ENCODE results near the gene AGO3. TPM values are rescaled to one million over a fixed set of nuclear protein-coding genes. Genes with fewer than 3 reads are reported as not detected.
"Not testable (repeated sequence)": the region's sequence is repeated elsewhere in the genome, so short reads cannot be mapped to it uniquely, and the experiment has no call there.

Gene AGO3
- total RNA-seq, 2 experiments from 2014 or later = 31.3 to 34.5 TPM

DNA sequence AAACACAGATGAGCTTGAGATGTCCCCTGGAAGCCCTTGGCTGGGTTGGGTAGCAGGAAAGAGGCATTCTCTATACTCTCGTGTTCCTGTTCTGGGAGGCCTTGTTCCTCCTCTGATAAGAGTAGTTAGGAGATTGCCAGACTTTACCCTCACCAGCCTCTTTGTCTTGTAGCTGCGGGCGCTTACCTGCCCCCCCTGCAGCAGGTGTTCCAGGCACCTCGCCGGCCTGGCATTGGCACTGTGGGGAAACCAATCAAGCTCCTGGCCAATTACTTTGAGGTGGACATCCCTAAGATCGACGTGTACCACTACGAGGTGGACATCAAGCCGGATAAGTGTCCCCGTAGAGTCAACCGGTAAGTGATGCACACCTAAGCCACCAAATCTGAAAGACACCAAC, 42.6 kb upstream of the AGO3 start:
- H3K27ac ChIP-seq (ENCODE audit: low read depth in 1 of 2, low read length in 2 of 2) = no peak overlapping the region
- no peak overlapping the region for H3K4me3 ChIP-seq (ENCODE audit: low read length)
- peaks cover 42% of the 10 kb centered on the region for H3K36me3 Mint-ChIP-seq (ENCODE audit: low read depth)
- H3K4me1 ChIP-seq (ENCODE audit: insufficient read depth, low read length) = peaks cover 33% of the 10 kb centered on the region
- H3K27ac Mint-ChIP-seq = no peak overlapping the region
- H3K36me3 ChIP-seq (ENCODE audit: insufficient read depth, low read length) = peaks cover 34% of the 10 kb centered on the region
- intact Hi-C loops (cut with DNase I, micrococcal nuclease) = no loop called here
- ChIA-PET CTCF (no interaction called here), POLR2A (no interaction called here)
- peaks cover 44% of the 10 kb centered on the region for H3K4me1 Mint-ChIP-seq (ENCODE audit: low read depth)
- H3K4me3 Mint-ChIP-seq = no peak overlapping the region
- TF ChIP-seq, protein P1, sequence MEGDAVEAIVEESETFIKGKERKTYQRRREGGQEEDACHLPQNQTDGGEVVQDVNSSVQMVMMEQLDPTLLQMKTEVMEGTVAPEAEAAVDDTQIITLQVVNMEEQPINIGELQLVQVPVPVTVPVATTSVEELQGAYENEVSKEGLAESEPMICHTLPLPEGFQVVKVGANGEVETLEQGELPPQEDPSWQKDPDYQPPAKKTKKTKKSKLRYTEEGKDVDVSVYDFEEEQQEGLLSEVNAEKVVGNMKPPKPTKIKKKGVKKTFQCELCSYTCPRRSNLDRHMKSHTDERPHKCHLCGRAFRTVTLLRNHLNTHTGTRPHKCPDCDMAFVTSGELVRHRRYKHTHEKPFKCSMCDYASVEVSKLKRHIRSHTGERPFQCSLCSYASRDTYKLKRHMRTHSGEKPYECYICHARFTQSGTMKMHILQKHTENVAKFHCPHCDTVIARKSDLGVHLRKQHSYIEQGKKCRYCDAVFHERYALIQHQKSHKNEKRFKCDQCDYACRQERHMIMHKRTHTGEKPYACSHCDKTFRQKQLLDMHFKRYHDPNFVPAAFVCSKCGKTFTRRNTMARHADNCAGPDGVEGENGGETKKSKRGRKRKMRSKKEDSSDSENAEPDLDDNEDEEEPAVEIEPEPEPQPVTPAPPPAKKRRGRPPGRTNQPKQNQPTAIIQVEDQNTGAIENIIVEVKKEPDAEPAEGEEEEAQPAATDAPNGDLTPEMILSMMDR (IDR thresholded peaks at IDR 0.05) = no peak
- H3K9me3 ChIP-seq (ENCODE audit: control insufficient read depth in 1 of 2, insufficient read depth in 1 of 2, low read length in 2 of 2) = no peaks in the 10 kb centered on the region
- no peaks in the 10 kb centered on the region for H3K9me3 Mint-ChIP-seq
- ATAC-seq (ENCODE audit: poor library complexity) = no peak
- H3K27me3 ChIP-seq (ENCODE audit: control insufficient read depth in 1 of 2, insufficient read depth in 2 of 2, low read length in 2 of 2) = no peaks in the 10 kb centered on the region
- no peaks in the 10 kb centered on the region for H3K27me3 Mint-ChIP-seq
- no peak for DNase-seq

DNA sequence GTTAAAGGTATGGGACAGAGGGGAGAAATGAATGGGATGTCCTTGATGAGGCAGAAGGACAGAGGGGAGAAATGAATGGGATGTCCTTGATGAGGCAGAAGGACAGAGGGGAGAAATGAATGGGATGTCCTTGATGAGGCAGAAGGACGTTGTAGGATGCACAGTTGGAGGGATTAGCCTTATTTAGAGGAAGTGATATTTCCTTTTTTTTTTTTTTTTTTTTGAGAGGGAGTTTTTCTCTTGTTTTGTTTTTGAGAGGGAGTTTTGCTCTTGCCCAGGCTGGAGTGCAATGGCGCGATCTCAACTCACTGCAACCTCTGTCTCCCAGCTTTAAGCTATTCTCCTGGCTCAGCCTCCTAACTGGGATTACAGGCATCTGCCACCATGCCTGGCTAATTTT, 41.9 kb upstream of the AGO3 start:
- DNase-seq; intact Hi-C loops (cut with DNase I, micrococcal nuclease); CTCF ChIA-PET; H3K4me3 Mint-ChIP-seq; H3K9me3 Mint-ChIP-seq; H3K4me3 ChIP-seq (ENCODE audit: low read length); H3K27ac Mint-ChIP-seq; ATAC-seq (ENCODE audit: poor library complexity); H3K27me3 ChIP-seq (ENCODE audit: control insufficient read depth in 1 of 2, insufficient read depth in 2 of 2, low read length in 2 of 2); H3K9me3 ChIP-seq (ENCODE audit: control insufficient read depth in 1 of 2, insufficient read depth in 1 of 2, low read length in 2 of 2); H3K27me3 Mint-ChIP-seq; H3K27ac ChIP-seq (ENCODE audit: low read depth in 1 of 2, low read length in 2 of 2): not testable (repeated sequence)
- Histone ChIP-seq H3K4me1 (ENCODE audit: insufficient read depth, low read length) (peaks cover 26% of the 10 kb centered on the region), H3K36me3 (ENCODE audit: insufficient read depth, low read length) (peaks cover 41% of the 10 kb centered on the region)
- peaks cover 49% of the 10 kb centered on the region for H3K36me3 Mint-ChIP-seq (ENCODE audit: low read depth)
- peaks cover 39% of the 10 kb centered on the region for H3K4me1 Mint-ChIP-seq (ENCODE audit: low read depth)
- POLR2A ChIA-PET = interaction anchor here (1.3 kb wide), 1 partner anchor 42 kb away, joined by 4 read pairs; the partner anchor contains the start of gene AGO3

DNA sequence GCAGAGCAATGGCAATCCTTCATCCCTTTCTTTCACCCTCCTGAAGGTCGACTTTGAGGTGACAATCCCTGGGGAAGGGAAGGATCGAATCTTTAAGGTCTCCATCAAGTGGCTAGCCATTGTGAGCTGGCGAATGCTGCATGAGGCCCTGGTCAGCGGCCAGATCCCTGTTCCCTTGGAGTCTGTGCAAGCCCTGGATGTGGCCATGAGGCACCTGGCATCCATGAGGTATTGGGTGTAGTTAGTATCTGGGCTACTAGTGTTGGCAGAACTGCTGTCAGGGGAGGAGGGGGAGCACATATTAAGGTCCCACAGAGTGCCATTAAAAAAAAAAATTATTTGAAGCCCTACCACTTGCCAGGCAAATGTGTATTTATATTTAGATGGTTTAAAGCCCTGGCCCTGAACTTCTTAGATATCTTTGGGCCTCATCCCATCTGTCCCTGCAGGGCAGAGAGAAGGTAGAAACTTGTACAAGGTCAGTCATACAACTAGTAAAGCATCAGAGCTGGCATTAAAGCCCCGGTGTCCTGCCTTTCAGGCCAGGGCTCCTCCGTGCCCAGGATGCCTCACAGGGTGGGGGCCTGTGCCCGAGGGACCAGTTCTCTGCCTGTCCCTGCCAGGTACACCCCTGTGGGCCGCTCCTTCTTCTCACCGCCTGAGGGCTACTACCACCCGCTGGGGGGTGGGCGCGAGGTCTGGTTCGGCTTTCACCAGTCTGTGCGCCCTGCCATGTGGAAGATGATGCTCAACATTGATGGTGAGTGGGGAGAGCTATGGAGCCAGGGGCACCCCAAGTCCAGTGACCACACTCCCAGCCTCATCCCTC, 37.6 kb upstream of the AGO3 start:
- DNase-seq (no peak), ATAC-seq (ENCODE audit: poor library complexity) (no peak)
- TF ChIP-seq, protein P1 (IDR thresholded peaks at IDR 0.05) = no peak
- intact Hi-C loops (cut with DNase I, micrococcal nuclease) = no loop called here
- Mint-ChIP-seq H3K27ac (no peak overlapping the region), H3K9me3 (no peaks in the 10 kb centered on the region), H3K27me3 (no peaks in the 10 kb centered on the region), H3K4me3 (no peak overlapping the region), H3K4me1 (ENCODE audit: low read depth) (no peaks in the 10 kb centered on the region), H3K36me3 (ENCODE audit: low read depth) (peaks cover 88% of the 10 kb centered on the region)
- POLR2A ChIA-PET = no interaction called here
- CTCF ChIA-PET = interaction anchor here (0.7 kb wide), 1 partner anchor 10 kb away, joined by 3 read pairs; the partner anchor contains the start of gene AGO1
- H3K27me3 ChIP-seq (ENCODE audit: control insufficient read depth in 1 of 2, insufficient read depth in 2 of 2, low read length in 2 of 2) = no peaks in the 10 kb centered on the region
- peaks cover 63% of the 10 kb centered on the region for H3K36me3 ChIP-seq (ENCODE audit: insufficient read depth, low read length)
- no peaks in the 10 kb centered on the region for H3K4me1 ChIP-seq (ENCODE audit: insufficient read depth, low read length)
- no peaks in the 10 kb centered on the region for H3K9me3 ChIP-seq (ENCODE audit: control insufficient read depth in 1 of 2, insufficient read depth in 1 of 2, low read length in 2 of 2)
- H3K4me3 ChIP-seq (ENCODE audit: low read length) = no peak overlapping the region
- H3K27ac ChIP-seq (ENCODE audit: low read depth in 1 of 2, low read length in 2 of 2) = no peak overlapping the region

All from CD4-positive, alpha-beta T cell (primary cell).